ENCODE measurements around the gene PPP4R4. TPM values are rescaled to one million over a fixed set of nuclear protein-coding genes. Genes with fewer than 3 reads are reported as not detected.

PPP4R4 gene
- total and polyA plus RNA-seq, 9 donors: 3.0 to 41.0 (median 14.2) TPM

GRCh38 chr14:94313991-94314655 lies 140.0 kb downstream of the PPP4R4 start:
- 80 to 84% (median 81%) methylated on average over 8 of the region's 8 CpGs for WGBS, 3 donors
- no peak overlapping the region for H3K4me3 ChIP-seq
- no peaks in the 10 kb centered on the region for H3K27me3 ChIP-seq
- no peak for DNase-seq
- TF ChIP-seq CTCF (IDR thresholded peaks at IDR 0.05) (no peak), EP300 (IDR thresholded peaks at IDR 0.05) (no peak), POLR2A (IDR thresholded peaks at IDR 0.05) (no peak)
- intact Hi-C loops (cut with DNase I): no loop called here
- H3K4me1 ChIP-seq (ENCODE audit: insufficient read depth): no peaks in the 10 kb centered on the region
- no peak overlapping the region for H3K27ac ChIP-seq
- H3K9me3 ChIP-seq: no peaks in the 10 kb centered on the region
- H3K36me3 ChIP-seq: no peaks in the 10 kb centered on the region

- TF ChIP-seq EP300 (IDR thresholded peaks at IDR 0.05): no peak
- TF ChIP-seq CTCF (IDR thresholded peaks at IDR 0.05): no peak
- TF ChIP-seq POLR2A (IDR thresholded peaks at IDR 0.05): no peak
- no peak overlapping the region for H3K27ac ChIP-seq
- intact Hi-C loops (cut with DNase I): no loop called here
- no peak for DNase-seq
- H3K9me3 ChIP-seq: no peaks in the 10 kb centered on the region
- H3K36me3 ChIP-seq: no peaks in the 10 kb centered on the region
- 83 to 89% (median 85%) methylated on average over 2 of the region's 2 CpGs for WGBS, 3 donors
- H3K4me3 ChIP-seq: no peak overlapping the region
- no peaks in the 10 kb centered on the region for H3K4me1 ChIP-seq (ENCODE audit: insufficient read depth)
- no peaks in the 10 kb centered on the region for H3K27me3 ChIP-seq
These were observed 140.8 kb downstream of the PPP4R4 start for GRCh38 chr14:94314890-94315289.

- Histone ChIP-seq H3K4me3 (no peak overlapping the region), H3K27ac (no peak overlapping the region), H3K9me3 (no peaks in the 10 kb centered on the region), H3K4me1 (ENCODE audit: insufficient read depth) (no peaks in the 10 kb centered on the region), H3K27me3 (no peaks in the 10 kb centered on the region), H3K36me3 (no peaks in the 10 kb centered on the region)
- DNase-seq: no peak
- intact Hi-C loops (cut with DNase I): no loop called here
- TF ChIP-seq CTCF (IDR thresholded peaks at IDR 0.05) (no peak), EP300 (IDR thresholded peaks at IDR 0.05) (no peak), POLR2A (IDR thresholded peaks at IDR 0.05) (no peak)
- WGBS, 3 donors: 69 to 81% (median 76%) methylated on average over 1 of the region's 1 CpG
These were observed 142.6 kb downstream of the PPP4R4 start for GRCh38 chr14:94316692-94317091.

GRCh38 chr14:94317259-94317658 lies 143.1 kb downstream of the PPP4R4 start:
- DNase-seq: no peak
- H3K27ac ChIP-seq: no peak overlapping the region
- TF ChIP-seq CTCF (IDR thresholded peaks at IDR 0.05) (no peak), POLR2A (IDR thresholded peaks at IDR 0.05) (no peak), EP300 (IDR thresholded peaks at IDR 0.05) (no peak)

More at GRCh38 chr14:94317259-94317658, 143.1 kb downstream of the PPP4R4 start:
- WGBS, 3 donors: 50 to 55% (median 51%) methylated on average over 4 of the region's 4 CpGs
- H3K9me3 ChIP-seq: no peaks in the 10 kb centered on the region
- H3K4me1 ChIP-seq (ENCODE audit: insufficient read depth): no peaks in the 10 kb centered on the region
- intact Hi-C loops (cut with DNase I): no loop called here
- H3K4me3 ChIP-seq: no peak overlapping the region
- H3K27me3 ChIP-seq: no peaks in the 10 kb centered on the region
- no peaks in the 10 kb centered on the region for H3K36me3 ChIP-seq
